Measurements from ENCODE around the gene GDF9.

The GDF9 gene

GRCh38 chr5:132853323-132853722 is 12.9 kb downstream of the GDF9 start:
- H3K27ac ChIP-seq = no peak overlapping the region
- in situ Hi-C loops (cut with HindIII; ENCODE audit: low pct_ligation_motif_present, low sequenced_read_pairs) = no loop called here
- DNase-seq = no peak

GRCh38 chr5:132850066-132850465 is 16.2 kb downstream of the GDF9 start:
- in situ Hi-C loops (cut with HindIII; ENCODE audit: low pct_ligation_motif_present, low sequenced_read_pairs) = no loop called here
- H3K27ac ChIP-seq = no peak overlapping the region
- peak; percentile 38 for DNase-seq
- no peak for TF ChIP-seq CTCF (IDR thresholded peaks at IDR 0.05; ENCODE audit: low read depth, low read length, missing control alignments)
- H3K36me3 ChIP-seq (replicated peaks) = no peaks in the 10 kb centered on the region
- H3K27me3 ChIP-seq (replicated peaks) = no peaks in the 10 kb centered on the region
- H3K4me3 ChIP-seq (ENCODE audit: low read depth, low read length) = no peak overlapping the region

More at GRCh38 chr5:132853323-132853722, 12.9 kb downstream of the GDF9 start:
- no peak for TF ChIP-seq CTCF (IDR thresholded peaks at IDR 0.05; ENCODE audit: low read depth, low read length, missing control alignments)
- Histone ChIP-seq H3K4me3 (ENCODE audit: low read depth, low read length) (no peak overlapping the region), H3K27me3 (replicated peaks) (no peaks in the 10 kb centered on the region), H3K36me3 (replicated peaks) (no peaks in the 10 kb centered on the region)

GRCh38 chr5:132849347-132849746 is 16.9 kb downstream of the GDF9 start:
- TF ChIP-seq CTCF (IDR thresholded peaks at IDR 0.05; ENCODE audit: low read depth, low read length, missing control alignments) = no peak
- no peak for DNase-seq
- in situ Hi-C loops (cut with HindIII; ENCODE audit: low pct_ligation_motif_present, low sequenced_read_pairs) = no loop called here
- no peak overlapping the region for H3K4me3 ChIP-seq (ENCODE audit: low read depth, low read length)
- H3K27ac ChIP-seq = no peak overlapping the region
- H3K36me3 ChIP-seq (replicated peaks) = no peaks in the 10 kb centered on the region
- H3K27me3 ChIP-seq (replicated peaks) = no peaks in the 10 kb centered on the region

- H3K27ac ChIP-seq = no peak overlapping the region
- TF ChIP-seq CTCF (IDR thresholded peaks at IDR 0.05; ENCODE audit: low read depth, low read length, missing control alignments) = no peak
- in situ Hi-C loops (cut with HindIII; ENCODE audit: low pct_ligation_motif_present, low sequenced_read_pairs) = no loop called here
- no peak overlapping the region for H3K4me3 ChIP-seq (ENCODE audit: low read depth, low read length)
- no peaks in the 10 kb centered on the region for H3K27me3 ChIP-seq (replicated peaks)
- DNase-seq = no peak
- H3K36me3 ChIP-seq (replicated peaks) = no peaks in the 10 kb centered on the region
Observed at GRCh38 chr5:132848270-132848669, 18.0 kb downstream of the GDF9 start.

GRCh38 chr5:132841305-132841704 is 25.0 kb downstream of the GDF9 start:
- Histone ChIP-seq H3K36me3 (replicated peaks) (no peaks in the 10 kb centered on the region), H3K27ac (no peak overlapping the region), H3K27me3 (replicated peaks) (no peaks in the 10 kb centered on the region), H3K4me3 (ENCODE audit: low read depth, low read length) (no peak overlapping the region)
- DNase-seq = no peak
- in situ Hi-C loops (cut with HindIII; ENCODE audit: low pct_ligation_motif_present, low sequenced_read_pairs) = no loop called here
- no peak for TF ChIP-seq CTCF (IDR thresholded peaks at IDR 0.05; ENCODE audit: low read depth, low read length, missing control alignments)

GRCh38 chr5:132840896-132841295 is 25.4 kb downstream of the GDF9 start:
- Histone ChIP-seq H3K27ac (no peak overlapping the region), H3K36me3 (replicated peaks) (no peaks in the 10 kb centered on the region), H3K27me3 (replicated peaks) (no peaks in the 10 kb centered on the region), H3K4me3 (ENCODE audit: low read depth, low read length) (no peak overlapping the region)
- DNase-seq = no peak
- in situ Hi-C loops (cut with HindIII; ENCODE audit: low pct_ligation_motif_present, low sequenced_read_pairs) = no loop called here
- TF ChIP-seq CTCF (IDR thresholded peaks at IDR 0.05; ENCODE audit: low read depth, low read length, missing control alignments) = no peak
